Sigmoid colon (tissue), 7 donors: ENCODE measurements around the gene OR7D4. TPM values are rescaled to one million over a fixed set of nuclear protein-coding genes. Genes with fewer than 3 reads are reported as not detected.

Source experiments
- DNase-seq: peaks from one replicate; pipeline ENCODE4 v3.0.0-alpha.2; 2019
- H3K27ac ChIP-seq, 4 donors: fragments of 200-600 bp; sonication (generic); one replicate each; pipeline ENCODE4 v1.5.1; 2016 to 2019; ENCODE audit warnings: mild to moderate bottlenecking in 1 of 4
- H3K27me3 ChIP-seq, 3 donors: fragments of 200-600 bp; sonication (generic); one replicate each; pipeline ENCODE4 v1.5.1; 2019; ENCODE audit warnings: mild to moderate bottlenecking in 1 of 3
- H3K36me3 ChIP-seq, 4 donors: fragments of 200-600 bp; sonication (generic); one replicate each; pipeline ENCODE4 v1.5.1; 2016 to 2019
- H3K4me1 ChIP-seq, 4 donors: fragments of 200-600 bp; sonication (generic); one replicate each; pipeline ENCODE4 v1.5.1; 2017 to 2019
- H3K4me3 ChIP-seq, 4 donors: fragments of 200-600 bp; sonication (generic); one replicate each; pipeline ENCODE4 v1.5.1; 2017 to 2019; ENCODE audit warnings: mild to moderate bottlenecking in 2 of 4, moderate library complexity in 1 of 4
- H3K9me3 ChIP-seq, 4 donors: fragments of 200-600 bp in 3 of 4; sonication (generic) in 3 of 4; one replicate each; pipeline versions ENCODE4 v1.5.1 to v1.6.1; 2013 to 2019
- CTCF ChIP-seq, 4 experiments: fragments of 450-650 bp in 3 of 4; fragments of 200-600 bp in 1 of 4; IDR thresholded peaks; one replicate each; pipeline ENCODE4 v1.5.1; 2016 to 2019; ENCODE audit warnings: antibody characterized with exemption in 4 of 4, mild to moderate bottlenecking in 3 of 4, moderate library complexity in 2 of 4
- EP300 ChIP-seq, 4 donors: sonication (generic); formaldehyde crosslinking; IDR thresholded peaks; one replicate each; pipeline ENCODE4 v1.6.1; 2017; ENCODE audit warnings: antibody characterized with exemption in 4 of 4
- POLR2A ChIP-seq, 2 donors: fragments of 450-650 bp; IDR thresholded peaks; one replicate each; pipeline ENCODE4 v1.6.1; 2016; ENCODE audit warnings: antibody characterized with exemption in 2 of 2, mild to moderate bottlenecking in 2 of 2, moderate library complexity in 2 of 2
- POLR2AphosphoS5 ChIP-seq, 4 donors: sonication (generic); formaldehyde crosslinking; IDR thresholded peaks; one replicate each; pipeline ENCODE4 v1.6.1; 2017; ENCODE audit warnings: antibody characterized with exemption in 4 of 4
- WGBS, 2 donors: extraction: QIAGEN DNeasy Blood & Tissue Kit; methylation state at CpG; one replicate each; pipeline ENCODE4 v1.1.7; 2013; 5-methylcytosine and 5-hydroxymethylcytosine counted together
- intact Hi-C: fragments of 100-400 bp; cut with DNase I; formaldehyde crosslinking; loops from one replicate; pipeline ENCODE4 v1.15.1; 2023
- polyA plus RNA-seq, 3 donors: library from polyadenylated mRNA; stranded (reverse); fragments of 200-250 nt; gene quantifications; one replicate each; pipeline ENCODE4 v1.2.3, GENCODE V29; 2013
- total RNA-seq, 4 donors: library from RNA; depleted of rRNA; stranded (reverse); fragments of >200 nt; gene quantifications; one replicate each; pipeline ENCODE4 v1.1.0, GENCODE V29; 2016
- donor health status: healthy with polysubstance abuse.
- donor health status: Bipolar disorder and iron deficiency.
- donor health status: healthy.

OR7D4 gene
- total and polyA plus RNA-seq, 7 donors: not detected

- Histone ChIP-seq H3K27me3 (no peaks in the 10 kb centered on the region), H3K27ac (no peak overlapping the region), H3K4me1 (no peaks in the 10 kb centered on the region), H3K9me3 (no peaks in the 10 kb centered on the region), H3K36me3 (peaks cover 0 to 5% (median 0%) of the 10 kb centered on the region in 4 donors), H3K4me3 (no peak overlapping the region)
- WGBS, 2 donors: 84 to 87% methylated on average over 6 of the region's 6 CpGs
- no peak for DNase-seq
- intact Hi-C loops: no loop called here
- TF ChIP-seq EP300 (IDR thresholded peaks at IDR 0.05) (no peak), CTCF (IDR thresholded peaks at IDR 0.05) (no peak), POLR2AphosphoS5 (IDR thresholded peaks at IDR 0.05) (no peak), POLR2A (IDR thresholded peaks at IDR 0.05) (no peak)
Measured at GRCh38 chr19:9171393-9171991, 47.9 kb downstream of the OR7D4 start.

GRCh38 chr19:9166846-9167245, 52.5 kb downstream of the OR7D4 start:
- Histone ChIP-seq H3K9me3 (peaks cover 0 to 3% (median 0%) of the 10 kb centered on the region in 4 donors), H3K4me1 (no peaks in the 10 kb centered on the region), H3K4me3 (no peak overlapping the region), H3K36me3 (peaks cover 6 to 49% (median 19%) of the 10 kb centered on the region in 4 donors), H3K27me3 (no peaks in the 10 kb centered on the region), H3K27ac (no peak overlapping the region)
- TF ChIP-seq POLR2AphosphoS5 (IDR thresholded peaks at IDR 0.05): no peak
- no peak for TF ChIP-seq EP300 (IDR thresholded peaks at IDR 0.05)
- no peak for TF ChIP-seq POLR2A (IDR thresholded peaks at IDR 0.05)
- no peak for TF ChIP-seq CTCF (IDR thresholded peaks at IDR 0.05)
- no peak for DNase-seq
- intact Hi-C loops: no loop called here
- 75 to 95% methylated on average over 4 of the region's 4 CpGs for WGBS, 2 donors

GRCh38 chr19:9165261-9165660, 54.1 kb downstream of the OR7D4 start:
- peaks cover 22 to 65% (median 35%) of the 10 kb centered on the region in 4 donors for H3K36me3 ChIP-seq
- 93 to 96% methylated on average over 3 of the region's 3 CpGs for WGBS, 2 donors

GRCh38 chr19:9161427-9161826, 58.0 kb downstream of the OR7D4 start:
- 98% methylated on average over 12 of the region's 12 CpGs for WGBS, 2 donors
- Histone ChIP-seq H3K27me3 (no peaks in the 10 kb centered on the region), H3K9me3 (peaks cover 0 to 16% (median 0%) of the 10 kb centered on the region in 4 donors)

More at GRCh38 chr19:9165261-9165660, 54.1 kb downstream of the OR7D4 start:
- Histone ChIP-seq H3K27ac (no peak overlapping the region), H3K4me1 (no peaks in the 10 kb centered on the region), H3K27me3 (no peaks in the 10 kb centered on the region), H3K4me3 (no peak overlapping the region), H3K9me3 (peaks cover 0 to 13% (median 0%) of the 10 kb centered on the region in 4 donors)
- DNase-seq: no peak
- TF ChIP-seq EP300 (IDR thresholded peaks at IDR 0.05): no peak
- TF ChIP-seq POLR2A (IDR thresholded peaks at IDR 0.05): no peak
- TF ChIP-seq POLR2AphosphoS5 (IDR thresholded peaks at IDR 0.05): no peak
- TF ChIP-seq CTCF (IDR thresholded peaks at IDR 0.05): no peak
- intact Hi-C loops: no loop called here

More at GRCh38 chr19:9161427-9161826, 58.0 kb downstream of the OR7D4 start:
- Histone ChIP-seq H3K36me3 (peaks cover 54 to 97% (median 68%) of the 10 kb centered on the region in 4 donors), H3K4me1 (no peaks in the 10 kb centered on the region), H3K27ac (no peak overlapping the region), H3K4me3 (no peak overlapping the region)
- DNase-seq: no peak
- intact Hi-C loops: no loop called here
- TF ChIP-seq POLR2AphosphoS5 (IDR thresholded peaks at IDR 0.05) (no peak), CTCF (IDR thresholded peaks at IDR 0.05) (no peak), EP300 (IDR thresholded peaks at IDR 0.05) (no peak), POLR2A (IDR thresholded peaks at IDR 0.05) (no peak)

Other genes with a start within 250 kb of the OR7D4 start
- gene MUC16, start 209.2 kb downstream of the OR7D4 start, total RNA-seq: under 1 TPM in 1 of 4 donors, not detected in 3; under 0.01 TPM
- gene MUC16, start 209.2 kb downstream of the OR7D4 start, polyA plus RNA-seq: under 1 TPM in 1 of 3 donors, not detected in 2; under 0.01 TPM
- gene OR1M1, start 132.5 kb downstream of the OR7D4 start, total RNA-seq: not detected
- gene OR1M1, start 132.5 kb downstream of the OR7D4 start, polyA plus RNA-seq: not detected
- gene OR7G2, start 112.1 kb downstream of the OR7D4 start, total RNA-seq: not detected
- not detected for gene OR7G2, start 112.1 kb downstream of the OR7D4 start, polyA plus RNA-seq
- not detected for gene OR7G1, start 103.8 kb downstream of the OR7D4 start, total RNA-seq
- gene OR7G1, start 103.8 kb downstream of the OR7D4 start, polyA plus RNA-seq: not detected
- gene OR7G3, start 92.6 kb downstream of the OR7D4 start, total RNA-seq: not detected
- not detected for gene OR7G3, start 92.6 kb downstream of the OR7D4 start, polyA plus RNA-seq
- 10 to 100 TPM; 11.4 to 20.8 (median 17.4) TPM for gene ZNF317, start 79.2 kb downstream of the OR7D4 start, total RNA-seq
- 10 to 100 TPM; 12.6 to 24.5 (median 16.3) TPM for gene ZNF317, start 79.2 kb downstream of the OR7D4 start, polyA plus RNA-seq
- gene OR7D2, start 40.6 kb downstream of the OR7D4 start, total RNA-seq: not detected
- gene OR7D2, start 40.6 kb downstream of the OR7D4 start, polyA plus RNA-seq: under 1 TPM in 1 of 3 donors, not detected in 2; 0.01 TPM
- not detected for gene OR7E24, start 31.3 kb upstream of the OR7D4 start, total RNA-seq
- gene OR7E24, start 31.3 kb upstream of the OR7D4 start, polyA plus RNA-seq: not detected
- 10 to 100 TPM in 2 of 4 donors, 1 to 10 TPM in 2; 3.1 to 23.7 (median 11.9) TPM for gene ZNF699, start 90.2 kb upstream of the OR7D4 start, total RNA-seq
- 1 to 10 TPM in 1 of 3 donors, under 1 TPM in 2; 0.46 to 2.8 (median 0.60) TPM for gene ZNF699, start 90.2 kb upstream of the OR7D4 start, polyA plus RNA-seq
- gene ZNF559, start 104.6 kb upstream of the OR7D4 start, total RNA-seq: 10 to 100 TPM; 16.5 to 45.7 (median 23.9) TPM
- gene ZNF559, start 104.6 kb upstream of the OR7D4 start, polyA plus RNA-seq: 1 to 10 TPM; 3.7 to 9.1 (median 4.8) TPM
- gene ZNF177, start 143.4 kb upstream of the OR7D4 start, total RNA-seq: 1 to 10 TPM; 3.0 to 5.5 (median 3.3) TPM
- 1 to 10 TPM in 1 of 3 donors, not detected in 2; 1.2 TPM for gene ZNF177, start 143.4 kb upstream of the OR7D4 start, polyA plus RNA-seq
- 10 to 100 TPM; 15.7 to 32.7 (median 21.6) TPM for gene ZNF266, start 216.0 kb upstream of the OR7D4 start, total RNA-seq
- 10 to 100 TPM in 1 of 3 donors, 1 to 10 TPM in 2; 3.7 to 24.9 (median 6.6) TPM for gene ZNF266, start 216.0 kb upstream of the OR7D4 start, polyA plus RNA-seq